Measurements from ENCODE around the gene PIGB.
"Not testable (repeated sequence)": the region's sequence is repeated elsewhere in the genome, so short reads cannot be mapped to it uniquely, and the experiment has no call there.

Gene PIGB

GRCh38 chr15:55362641-55363040, 43.6 kb downstream of the PIGB start:
- no peak for DNase-seq
- in situ Hi-C loops (cut with MboI; ENCODE audit: low pct_unique_long_range_greater_than_20kb, low sequenced_read_pairs): no loop called here

GRCh38 chr15:55366981-55367380, 48.0 kb downstream of the PIGB start:
- DNase-seq: no peak
- in situ Hi-C loops (cut with MboI; ENCODE audit: low pct_unique_long_range_greater_than_20kb, low sequenced_read_pairs): no loop called here

GRCh38 chr15:55372701-55373440, 53.8 kb downstream of the PIGB start:
- in situ Hi-C loops (cut with MboI; ENCODE audit: low pct_unique_long_range_greater_than_20kb, low sequenced_read_pairs): no loop called here

GRCh38 chr15:55379095-55379494, 60.1 kb downstream of the PIGB start:
- DNase-seq: no peak
- in situ Hi-C loops (cut with MboI; ENCODE audit: low pct_unique_long_range_greater_than_20kb, low sequenced_read_pairs): no loop called here

More at GRCh38 chr15:55372701-55373440, 53.8 kb downstream of the PIGB start:
- no peak for DNase-seq

GRCh38 chr15:55381595-55381994, 62.6 kb downstream of the PIGB start:
- no peak for DNase-seq
- in situ Hi-C loops (cut with MboI; ENCODE audit: low pct_unique_long_range_greater_than_20kb, low sequenced_read_pairs): no loop called here

- in situ Hi-C loops (cut with MboI; ENCODE audit: low pct_unique_long_range_greater_than_20kb, low sequenced_read_pairs): no loop called here
These were observed 64.7 kb downstream of the PIGB start for GRCh38 chr15:55383687-55384086.

GRCh38 chr15:55387027-55387426, 68.0 kb downstream of the PIGB start:
- in situ Hi-C loops (cut with MboI; ENCODE audit: low pct_unique_long_range_greater_than_20kb, low sequenced_read_pairs): no loop called here
- no peak for DNase-seq

More at GRCh38 chr15:55383687-55384086, 64.7 kb downstream of the PIGB start:
- DNase-seq: no peak

- no peak for DNase-seq
- in situ Hi-C loops (cut with MboI; ENCODE audit: low pct_unique_long_range_greater_than_20kb, low sequenced_read_pairs): no loop called here
These were observed 70.2 kb downstream of the PIGB start for GRCh38 chr15:55389264-55389607.

- in situ Hi-C loops (cut with MboI; ENCODE audit: low pct_unique_long_range_greater_than_20kb, low sequenced_read_pairs): no loop called here
These were observed 75.7 kb downstream of the PIGB start for GRCh38 chr15:55394694-55395093.

GRCh38 chr15:55398243-55398642, 79.2 kb downstream of the PIGB start:
- no peak for DNase-seq
- in situ Hi-C loops (cut with MboI; ENCODE audit: low pct_unique_long_range_greater_than_20kb, low sequenced_read_pairs): no loop called here

More at GRCh38 chr15:55394694-55395093, 75.7 kb downstream of the PIGB start:
- no peak for DNase-seq

GRCh38 chr15:55400050-55400449, 81.0 kb downstream of the PIGB start:
- in situ Hi-C loops (cut with MboI; ENCODE audit: low pct_unique_long_range_greater_than_20kb, low sequenced_read_pairs): loop anchor here (25.0 kb wide), 1 partner anchor 188 kb away; no protein-coding TSS in a partner anchor
- DNase-seq: not testable (repeated sequence)

- in situ Hi-C loops (cut with MboI; ENCODE audit: low pct_unique_long_range_greater_than_20kb, low sequenced_read_pairs): loop anchor here (25.0 kb wide), 1 partner anchor 190 kb away; no protein-coding TSS in a partner anchor
- DNase-seq: no peak
These were observed 82.8 kb downstream of the PIGB start for GRCh38 chr15:55401786-55402246.

GRCh38 chr15:55402707-55403106, 83.7 kb downstream of the PIGB start:
- in situ Hi-C loops (cut with MboI; ENCODE audit: low pct_unique_long_range_greater_than_20kb, low sequenced_read_pairs): loop anchor here (25.0 kb wide), 1 partner anchor 190 kb away; no protein-coding TSS in a partner anchor
- no peak for DNase-seq

- in situ Hi-C loops (cut with MboI; ENCODE audit: low pct_unique_long_range_greater_than_20kb, low sequenced_read_pairs): loop anchor here (25.0 kb wide), 1 partner anchor 191 kb away; no protein-coding TSS in a partner anchor
- DNase-seq: peak; percentile 94
These were observed 84.5 kb downstream of the PIGB start for GRCh38 chr15:55403531-55403930.

Data from KBM-7 (cell line).